ENCODE data around the gene SLC26A1.

GRCh38 chr4:948936-949300 lies 44.3 kb downstream of the SLC26A1 start:
- TF ChIP-seq CREB1 (IDR thresholded peaks at IDR 0.05; ENCODE audit: low read depth) (no peak), EGR1 (IDR thresholded peaks at IDR 0.05) (no peak), REST (IDR thresholded peaks at IDR 0.05; ENCODE audit: low read depth) (no peak), TAF1 (IDR thresholded peaks at IDR 0.05; ENCODE audit: low read depth) (no peak), USF1 (IDR thresholded peaks at IDR 0.05) (no peak), RAD21 (IDR thresholded peaks at IDR 0.05; ENCODE audit: low read depth) (no peak)

Data from Ishikawa (cell line).